Ishikawa (cell line): ENCODE data around the gene NCF4.

Experiments used
- CEBPB ChIP-seq: IDR thresholded peaks from 2 replicates; pipeline ENCODE4 v1.6.1; 2012
- CREB1 ChIP-seq: IDR thresholded peaks from 2 replicates; pipeline ENCODE4 v1.6.1; 2012; ENCODE audit warnings: low read depth
- EGR1 ChIP-seq: IDR thresholded peaks from 2 replicates; pipeline ENCODE4 v1.6.1; 2012
- EP300 ChIP-seq: IDR thresholded peaks from 2 replicates; pipeline ENCODE4 v1.6.1; 2012; ENCODE audit warnings: borderline replicate concordance
- FOXM1 ChIP-seq: IDR thresholded peaks from 2 replicates; pipeline ENCODE4 v1.6.1; 2012; ENCODE audit warnings: low read depth, borderline replicate concordance
- NFIC ChIP-seq: IDR thresholded peaks from 2 replicates; pipeline ENCODE4 v1.6.1; 2012
- RAD21 ChIP-seq: IDR thresholded peaks from 2 replicates; pipeline ENCODE4 v1.6.1; 2012; ENCODE audit warnings: low read depth
- TAF1 ChIP-seq: IDR thresholded peaks from 2 replicates; pipeline ENCODE4 v1.6.1; 2012; ENCODE audit warnings: low read depth, mild to moderate bottlenecking
- TCF12 ChIP-seq: IDR thresholded peaks from 2 replicates; pipeline ENCODE4 v1.6.1; 2012; ENCODE audit warnings: low read depth
- TEAD4 ChIP-seq: IDR thresholded peaks from 2 replicates; pipeline ENCODE4 v1.6.1; 2012
- YY1 ChIP-seq: IDR thresholded peaks from 2 replicates; pipeline ENCODE4 v1.6.1; 2012; ENCODE audit warnings: low read depth
- ZBTB7A ChIP-seq: IDR thresholded peaks from 2 replicates; pipeline ENCODE4 v1.6.1; 2012; ENCODE audit warnings: low read depth
- TF ChIP-seq, protein P1 (sequence below): IDR thresholded peaks from 2 replicates; pipeline ENCODE4 v1.6.1; 2012
- TF ChIP-seq, protein P2 (sequence below): IDR thresholded peaks from 2 replicates; pipeline ENCODE4 v1.6.1; 2012; ENCODE audit warnings: low read depth, mild to moderate bottlenecking
- TF ChIP-seq, protein P3 (sequence below): IDR thresholded peaks from 2 replicates; pipeline ENCODE4 v1.6.1; 2012

The NCF4 gene

DNA sequence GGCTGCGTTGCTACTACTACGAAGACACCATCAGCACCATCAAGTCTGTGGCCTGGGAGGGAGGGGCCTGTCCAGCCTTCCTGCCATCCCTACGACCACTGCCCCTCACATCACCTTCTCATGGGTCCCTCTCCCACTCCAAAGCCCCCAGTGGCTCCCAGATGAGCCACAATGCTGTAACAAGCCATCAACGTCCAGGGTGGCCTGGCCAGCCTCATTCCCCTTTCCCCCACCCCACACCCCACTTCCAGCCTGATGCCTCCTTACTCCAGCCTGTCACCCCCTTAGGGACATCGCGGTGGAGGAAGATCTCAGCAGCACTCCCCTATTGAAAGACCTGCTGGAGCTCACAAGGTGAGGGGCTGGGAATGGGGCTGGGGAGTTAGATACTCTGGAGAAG, 14.9 kb downstream of the NCF4 start:
- no peak for TF ChIP-seq RAD21
- no peak for TF ChIP-seq NFIC
- TF ChIP-seq FOXM1, result no peak
- TF ChIP-seq YY1, result no peak
- TF ChIP-seq, protein P1, sequence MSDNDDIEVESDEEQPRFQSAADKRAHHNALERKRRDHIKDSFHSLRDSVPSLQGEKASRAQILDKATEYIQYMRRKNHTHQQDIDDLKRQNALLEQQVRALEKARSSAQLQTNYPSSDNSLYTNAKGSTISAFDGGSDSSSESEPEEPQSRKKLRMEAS, result no peak
- no peak for TF ChIP-seq TCF12
- no peak for TF ChIP-seq ZBTB7A
- TF ChIP-seq CEBPB, result no peak
- TF ChIP-seq, protein P2, sequence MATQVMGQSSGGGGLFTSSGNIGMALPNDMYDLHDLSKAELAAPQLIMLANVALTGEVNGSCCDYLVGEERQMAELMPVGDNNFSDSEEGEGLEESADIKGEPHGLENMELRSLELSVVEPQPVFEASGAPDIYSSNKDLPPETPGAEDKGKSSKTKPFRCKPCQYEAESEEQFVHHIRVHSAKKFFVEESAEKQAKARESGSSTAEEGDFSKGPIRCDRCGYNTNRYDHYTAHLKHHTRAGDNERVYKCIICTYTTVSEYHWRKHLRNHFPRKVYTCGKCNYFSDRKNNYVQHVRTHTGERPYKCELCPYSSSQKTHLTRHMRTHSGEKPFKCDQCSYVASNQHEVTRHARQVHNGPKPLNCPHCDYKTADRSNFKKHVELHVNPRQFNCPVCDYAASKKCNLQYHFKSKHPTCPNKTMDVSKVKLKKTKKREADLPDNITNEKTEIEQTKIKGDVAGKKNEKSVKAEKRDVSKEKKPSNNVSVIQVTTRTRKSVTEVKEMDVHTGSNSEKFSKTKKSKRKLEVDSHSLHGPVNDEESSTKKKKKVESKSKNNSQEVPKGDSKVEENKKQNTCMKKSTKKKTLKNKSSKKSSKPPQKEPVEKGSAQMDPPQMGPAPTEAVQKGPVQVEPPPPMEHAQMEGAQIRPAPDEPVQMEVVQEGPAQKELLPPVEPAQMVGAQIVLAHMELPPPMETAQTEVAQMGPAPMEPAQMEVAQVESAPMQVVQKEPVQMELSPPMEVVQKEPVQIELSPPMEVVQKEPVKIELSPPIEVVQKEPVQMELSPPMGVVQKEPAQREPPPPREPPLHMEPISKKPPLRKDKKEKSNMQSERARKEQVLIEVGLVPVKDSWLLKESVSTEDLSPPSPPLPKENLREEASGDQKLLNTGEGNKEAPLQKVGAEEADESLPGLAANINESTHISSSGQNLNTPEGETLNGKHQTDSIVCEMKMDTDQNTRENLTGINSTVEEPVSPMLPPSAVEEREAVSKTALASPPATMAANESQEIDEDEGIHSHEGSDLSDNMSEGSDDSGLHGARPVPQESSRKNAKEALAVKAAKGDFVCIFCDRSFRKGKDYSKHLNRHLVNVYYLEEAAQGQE, result no peak
- no peak for TF ChIP-seq TEAD4

DNA sequence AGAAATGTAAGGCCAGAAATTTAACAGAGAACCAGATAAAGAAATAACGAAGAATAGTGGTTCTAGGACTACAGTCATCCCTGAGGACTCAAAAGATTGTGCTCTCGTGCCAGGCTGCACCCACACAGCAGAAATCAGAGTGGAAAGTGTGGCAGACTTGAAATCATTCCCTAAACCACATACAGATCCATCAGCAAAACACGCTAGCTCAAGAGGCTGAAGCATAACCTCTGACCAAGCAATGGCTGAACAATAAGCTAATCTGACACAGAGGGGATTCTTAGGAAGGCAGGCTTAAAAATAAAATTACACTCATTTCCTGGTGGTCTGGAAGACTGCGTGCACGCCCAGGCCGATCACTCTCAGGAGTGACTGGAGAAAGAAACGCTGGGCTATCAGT, 19.0 kb downstream of the NCF4 start:
- TF ChIP-seq CEBPB (no peak), TAF1 (no peak), TEAD4 (no peak)

DNA sequence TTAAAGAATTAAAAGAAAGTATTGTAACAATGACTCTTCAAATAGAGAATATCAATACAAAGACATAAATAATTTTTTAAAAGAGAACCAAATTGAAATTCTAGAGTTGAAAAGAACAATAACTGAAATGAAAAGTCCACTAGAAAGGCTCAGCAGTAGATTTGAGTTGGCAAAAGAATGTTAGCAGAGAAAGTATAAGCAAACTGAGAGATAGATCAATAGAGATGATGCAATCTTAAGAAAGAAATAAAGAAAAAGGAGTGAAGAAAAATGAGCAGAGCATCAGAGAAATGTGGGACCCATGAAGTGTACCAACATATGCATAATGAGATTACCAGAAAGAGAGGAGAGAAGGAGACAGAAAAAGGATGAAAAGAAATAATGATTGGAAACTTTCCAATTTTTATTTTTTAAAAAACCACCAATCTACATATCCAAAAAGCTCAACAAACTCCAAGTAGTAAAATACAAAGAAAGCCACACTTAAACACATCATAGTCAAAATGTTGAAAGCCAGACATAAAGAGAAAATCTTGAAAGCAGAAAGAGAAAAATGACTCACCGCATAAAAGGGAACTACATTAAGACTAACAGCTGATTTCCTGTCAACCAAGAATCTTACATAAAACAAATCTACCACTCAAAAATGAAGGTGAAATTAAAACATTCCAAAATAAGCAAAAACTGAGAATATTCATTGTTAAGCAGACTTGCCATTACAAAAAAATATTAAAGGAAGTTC, 20.9 kb downstream of the NCF4 start:
- TF ChIP-seq YY1 (no peak), TCF12 (no peak), TEAD4 (no peak), ZBTB7A (no peak), NFIC (no peak), RAD21 (no peak), CEBPB (no peak), TAF1 (no peak), CREB1 (no peak), EGR1 (no peak), EP300 (no peak), FOXM1 (no peak)
- TF ChIP-seq, protein P3, sequence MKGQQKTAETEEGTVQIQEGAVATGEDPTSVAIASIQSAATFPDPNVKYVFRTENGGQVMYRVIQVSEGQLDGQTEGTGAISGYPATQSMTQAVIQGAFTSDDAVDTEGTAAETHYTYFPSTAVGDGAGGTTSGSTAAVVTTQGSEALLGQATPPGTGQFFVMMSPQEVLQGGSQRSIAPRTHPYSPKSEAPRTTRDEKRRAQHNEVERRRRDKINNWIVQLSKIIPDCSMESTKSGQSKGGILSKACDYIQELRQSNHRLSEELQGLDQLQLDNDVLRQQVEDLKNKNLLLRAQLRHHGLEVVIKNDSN, result no peak
- TF ChIP-seq, protein P2, result no peak
- TF ChIP-seq, protein P1, result no peak

DNA sequence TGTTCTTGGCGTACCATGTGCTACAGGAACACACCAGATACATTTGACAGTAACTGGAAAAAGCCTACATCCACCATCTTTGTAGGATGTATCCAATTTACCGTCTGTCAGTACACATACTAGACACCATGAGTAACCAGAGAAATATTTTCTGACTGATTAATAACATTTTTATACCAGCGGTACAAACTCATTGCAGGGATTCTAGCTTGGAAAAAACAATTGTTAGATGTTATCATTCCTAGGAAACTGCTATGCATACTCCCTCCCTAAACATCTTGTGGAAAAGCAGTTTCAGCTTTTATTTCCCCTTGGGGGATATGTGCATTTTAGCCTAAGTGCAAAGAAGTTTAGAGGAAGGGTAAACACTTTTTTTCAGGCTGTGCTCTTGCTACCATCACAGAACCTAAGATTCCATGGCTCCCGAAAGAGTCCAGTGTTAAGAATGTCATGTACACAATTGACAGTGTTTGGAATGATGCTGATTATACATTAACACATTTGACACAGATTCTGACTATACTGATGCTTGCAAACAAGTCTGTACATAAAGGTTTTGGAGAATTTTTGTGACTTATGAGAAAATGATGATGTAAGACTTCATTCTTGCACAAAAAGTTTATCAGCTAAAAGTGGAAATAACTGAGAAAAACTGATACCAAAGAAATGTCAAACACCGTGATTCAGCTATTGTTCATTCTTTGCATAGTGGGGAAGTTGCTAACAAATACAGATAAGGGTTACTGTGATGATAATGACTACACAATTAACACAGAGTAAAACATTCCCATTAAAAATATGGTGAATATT, 23.7 kb downstream of the NCF4 start:
- TF ChIP-seq YY1 (no peak), FOXM1 (no peak), EGR1 (no peak), TEAD4 (no peak), EP300 (no peak)
- TF ChIP-seq, protein P3, result no peak
- TF ChIP-seq, protein P2, result no peak

DNA sequence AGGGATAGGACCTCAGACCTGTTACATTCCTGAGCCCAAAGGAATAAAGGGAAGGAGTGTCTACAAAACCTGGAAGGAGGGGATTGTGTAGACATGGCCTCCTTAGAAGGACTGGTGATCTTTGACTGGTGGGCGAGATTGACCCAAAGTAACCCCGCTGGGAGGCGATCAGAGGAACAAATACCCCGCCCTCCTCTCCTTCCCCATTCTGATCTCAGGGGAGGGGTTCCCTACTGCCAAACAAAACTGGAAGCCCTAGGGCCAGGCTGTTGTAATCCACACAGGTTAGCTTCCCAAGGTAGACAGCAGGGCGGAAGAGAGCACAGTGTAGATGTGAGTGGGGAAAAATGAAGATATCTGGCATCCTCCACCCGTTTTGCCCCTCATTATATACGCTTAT, 24.7 kb downstream of the NCF4 start:
- TF ChIP-seq FOXM1, result no peak
